NCI-H187 (cell line): Measurements from ENCODE around the gene FASTKD2.
A peak's percentile ranks its signal among the peaks of the same experiment; 100 is the strongest.
"Not testable (repeated sequence)": the region's sequence is repeated elsewhere in the genome, so short reads cannot be mapped to it uniquely, and the experiment has no call there.

ENCODE experiments used
- DNase-seq, 2 experiments: peaks; one replicate each; lab custom pipeline; 2025; lab: John Stamatoyannopoulos, UW

Gene FASTKD2

DNA sequence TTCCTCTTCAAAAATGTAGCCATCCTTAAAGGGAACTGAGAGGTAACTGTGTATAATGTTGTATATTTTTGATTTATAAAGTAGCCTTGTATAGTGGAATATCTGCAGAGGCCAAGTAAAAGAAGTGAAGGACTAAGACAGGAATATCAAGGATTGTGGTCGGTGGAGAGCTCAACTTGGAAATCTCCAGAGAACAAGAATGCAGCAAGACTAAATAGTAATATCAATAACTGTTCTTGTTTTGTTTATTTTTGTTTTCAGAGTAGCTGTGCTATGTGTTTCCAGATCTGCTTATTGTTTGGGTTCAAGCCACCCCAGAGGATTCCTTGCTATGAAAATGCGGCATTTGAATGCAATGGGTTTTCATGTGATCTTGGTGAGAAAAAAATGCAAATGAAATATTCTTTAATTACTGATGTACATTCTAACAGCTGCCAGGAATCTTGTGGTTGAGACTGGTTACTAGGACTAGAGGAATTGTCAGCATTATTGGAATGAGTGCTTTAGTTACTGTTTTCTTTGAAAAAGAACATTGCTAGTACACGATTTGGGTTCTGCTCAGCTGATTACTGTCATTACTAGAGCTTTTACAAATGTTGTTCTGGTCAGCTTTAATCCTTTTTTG is 25.0 kb downstream of the FASTKD2 start:
- DNase-seq: no peak

DNA sequence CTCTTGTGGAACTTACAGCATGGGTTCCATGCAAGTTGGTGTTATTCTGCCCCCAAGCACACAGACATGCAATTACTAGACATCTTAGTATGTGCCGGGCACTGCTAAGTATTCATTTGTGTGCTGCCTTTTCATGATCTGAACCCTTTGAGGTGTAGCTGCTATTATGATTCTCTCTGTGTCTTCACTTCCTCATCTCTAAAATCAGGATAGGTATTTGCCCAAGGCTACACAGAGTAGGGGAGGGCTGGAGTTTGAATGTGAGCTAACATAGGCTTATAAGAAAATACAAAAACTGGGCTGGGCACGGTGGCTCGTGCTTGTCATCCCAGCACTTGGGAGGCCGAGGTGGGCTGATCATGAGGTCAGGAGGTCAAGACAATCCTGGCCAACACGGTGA is 27.2 kb downstream of the FASTKD2 start:
- no peak for DNase-seq

DNA sequence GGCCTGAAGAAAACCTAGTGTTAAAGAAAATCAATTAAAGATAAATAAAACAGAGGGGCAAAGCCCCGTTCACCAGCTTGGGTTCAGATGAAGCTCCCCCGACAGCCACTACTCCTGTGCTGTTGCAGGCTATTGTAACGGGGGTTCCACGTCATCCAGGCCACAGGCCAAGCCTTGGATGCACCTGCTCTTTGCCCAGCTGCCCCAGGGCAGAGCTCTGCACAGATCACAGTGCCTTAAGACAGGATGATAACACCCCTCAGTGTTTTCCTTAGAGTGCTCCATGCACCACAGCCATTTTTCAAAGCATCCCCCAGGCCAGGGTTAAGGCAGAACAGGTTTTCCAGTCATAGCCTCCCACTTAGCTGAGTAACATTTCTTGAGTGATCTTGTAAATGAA is 32.0 kb downstream of the FASTKD2 start:
- no peak for DNase-seq

DNA sequence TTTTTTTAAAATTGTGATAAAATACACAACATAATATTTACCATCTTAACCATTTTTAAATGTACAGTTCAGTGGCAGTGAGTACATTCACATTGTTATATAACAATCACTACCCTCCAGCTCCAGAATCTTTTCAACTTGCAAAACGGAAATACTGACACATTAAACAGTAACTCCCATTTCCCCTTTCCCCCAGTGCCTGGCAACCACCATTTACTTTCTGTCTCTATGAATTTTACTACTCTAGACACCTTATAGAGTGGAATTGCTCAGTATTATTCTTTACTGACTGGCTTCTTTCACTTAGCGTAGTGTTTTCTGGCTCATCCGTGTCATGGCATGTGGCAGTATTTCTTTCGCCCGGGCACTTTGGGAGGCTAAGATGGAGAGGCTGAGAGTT is 32.6 kb downstream of the FASTKD2 start:
- no peak for DNase-seq

DNA sequence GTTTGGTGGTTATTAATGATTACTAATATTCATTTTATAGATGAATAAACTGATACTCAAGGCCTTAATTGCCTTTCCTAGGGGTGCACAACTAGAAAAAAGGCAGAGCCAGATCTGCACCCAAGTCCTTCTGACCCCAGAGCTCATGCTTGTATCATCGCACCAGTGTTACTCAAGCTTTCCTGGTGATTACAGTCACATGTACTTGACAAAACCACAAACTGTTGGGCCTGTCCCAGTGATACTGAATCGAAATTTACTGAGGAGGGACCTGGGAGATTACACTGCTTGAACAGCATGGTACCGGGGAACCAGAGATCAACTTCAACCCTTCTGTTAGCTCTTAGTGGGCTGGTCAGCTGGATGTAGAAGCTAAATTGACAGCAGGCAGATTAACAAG is 33.7 kb downstream of the FASTKD2 start:
- DNase-seq: no peak

DNA sequence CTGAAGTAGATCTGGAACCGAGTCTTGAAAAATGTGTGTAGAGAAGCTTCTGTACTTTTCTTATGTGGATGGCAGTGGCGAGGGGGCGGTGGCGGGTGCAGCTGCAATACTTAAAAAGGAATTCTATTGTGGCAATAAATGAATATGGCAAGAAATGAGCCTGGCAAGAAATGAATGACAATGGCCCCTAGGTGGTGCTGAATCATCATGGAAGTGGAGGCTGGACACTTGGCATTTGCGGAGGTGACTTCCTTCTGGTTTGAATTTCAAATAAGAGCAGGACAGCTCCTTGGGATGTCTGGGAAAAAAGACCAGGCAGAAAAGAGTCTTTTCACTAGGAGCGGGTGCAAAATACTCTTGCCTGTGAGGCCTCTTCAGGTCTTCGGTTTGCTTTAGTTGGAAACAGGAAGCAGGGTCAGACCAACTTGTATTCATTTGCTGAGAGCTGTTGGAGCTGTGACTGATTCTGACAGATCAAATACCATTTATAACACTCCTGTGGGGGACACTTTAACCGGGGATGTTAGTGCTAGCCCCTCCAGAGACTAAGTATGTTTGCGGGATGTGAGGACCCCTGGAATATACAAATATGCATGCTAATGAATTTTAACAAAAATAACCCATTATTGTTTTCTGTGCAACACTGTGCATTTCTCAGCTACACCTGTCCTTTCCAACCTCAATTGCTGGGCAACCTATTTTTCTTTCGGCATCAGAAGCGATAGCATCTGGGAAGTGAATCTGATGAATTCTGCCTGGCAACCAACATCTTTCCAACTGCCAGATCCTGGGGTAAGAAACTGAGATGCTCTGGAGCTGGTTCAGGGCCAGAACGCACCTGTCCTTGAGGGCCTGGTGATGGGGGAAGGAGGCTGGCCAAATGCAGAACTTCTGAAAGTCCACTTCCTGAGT is 35.4 kb downstream of the FASTKD2 start:
- DNase-seq: peak; percentile 8 to 14

DNA sequence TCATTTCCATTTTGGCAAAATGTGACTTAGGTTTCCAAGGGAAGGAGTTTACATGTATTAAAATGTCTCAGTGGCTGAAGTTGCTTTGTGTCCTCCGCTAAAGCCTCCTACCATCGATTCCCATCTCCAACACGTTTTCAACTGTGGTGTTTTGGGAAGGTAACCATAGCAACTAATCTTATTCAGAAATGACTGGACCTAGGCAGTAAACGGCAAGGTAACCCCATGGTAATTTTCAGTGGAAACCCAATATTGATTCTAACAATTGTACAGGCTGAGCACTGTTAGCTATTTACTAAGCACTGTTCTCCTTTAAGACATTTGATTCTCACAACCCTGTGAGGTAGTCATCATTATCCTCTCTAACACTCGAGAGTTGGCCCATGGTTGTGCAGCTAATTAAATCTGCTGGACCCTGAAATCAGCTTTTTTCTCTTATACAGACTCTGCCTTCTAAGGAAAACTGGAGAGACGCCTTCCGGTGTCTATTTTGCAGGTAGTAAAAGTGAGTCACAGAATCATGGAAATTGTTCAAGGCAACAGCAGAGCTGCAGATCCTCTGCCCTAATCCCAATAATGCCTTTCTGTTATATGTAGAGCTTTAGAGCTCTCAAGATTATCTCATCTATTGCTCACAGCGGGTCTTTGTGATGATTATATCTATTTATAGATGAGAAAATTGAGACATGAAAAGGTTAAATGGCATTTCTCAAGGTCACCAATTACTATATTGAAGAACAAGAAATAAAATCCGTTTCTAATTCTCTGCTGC is 36.2 kb downstream of the FASTKD2 start:
- DNase-seq: no peak

DNA sequence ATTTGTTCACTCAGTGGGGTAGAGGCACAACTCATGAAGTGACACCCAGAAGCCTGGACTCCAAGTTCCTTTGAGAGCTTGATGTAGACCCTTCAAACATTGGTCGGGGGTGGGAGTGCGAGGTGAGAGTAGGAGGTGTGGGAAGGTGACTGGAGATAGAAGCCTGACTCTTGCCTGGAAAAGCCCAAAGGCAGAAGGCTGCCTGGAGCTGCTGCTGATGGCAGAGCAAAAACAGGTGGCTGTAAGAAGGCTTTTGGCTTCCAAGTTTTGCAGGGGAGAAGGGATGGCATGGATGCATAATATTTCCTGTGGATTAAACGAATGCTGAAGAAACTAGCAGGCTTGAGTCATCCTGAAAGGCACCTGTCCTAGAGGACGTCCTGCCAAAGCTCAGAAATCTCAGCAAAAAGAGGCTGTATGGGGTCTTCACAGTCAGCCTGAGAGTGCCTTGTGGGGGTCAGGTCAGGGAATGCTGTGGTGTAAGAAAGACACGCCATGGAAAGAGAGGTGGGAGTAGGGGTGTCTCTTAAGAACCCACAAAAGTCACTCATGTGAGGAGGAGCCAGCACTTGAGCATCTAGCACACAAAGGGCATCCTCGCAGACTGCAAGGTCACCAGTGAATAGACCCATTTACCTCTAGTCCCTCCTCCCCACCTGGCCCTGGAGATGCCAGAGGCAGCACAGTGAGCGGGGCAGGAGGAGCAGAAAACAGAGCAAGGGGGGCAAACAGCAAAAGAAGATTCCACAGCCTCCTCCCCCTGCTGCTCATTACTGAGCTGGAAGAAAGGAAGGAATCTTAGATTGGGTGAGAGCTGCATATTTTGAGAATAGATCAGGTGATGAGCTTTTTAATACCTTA is 37.5 kb downstream of the FASTKD2 start:
- DNase-seq: no peak

DNA sequence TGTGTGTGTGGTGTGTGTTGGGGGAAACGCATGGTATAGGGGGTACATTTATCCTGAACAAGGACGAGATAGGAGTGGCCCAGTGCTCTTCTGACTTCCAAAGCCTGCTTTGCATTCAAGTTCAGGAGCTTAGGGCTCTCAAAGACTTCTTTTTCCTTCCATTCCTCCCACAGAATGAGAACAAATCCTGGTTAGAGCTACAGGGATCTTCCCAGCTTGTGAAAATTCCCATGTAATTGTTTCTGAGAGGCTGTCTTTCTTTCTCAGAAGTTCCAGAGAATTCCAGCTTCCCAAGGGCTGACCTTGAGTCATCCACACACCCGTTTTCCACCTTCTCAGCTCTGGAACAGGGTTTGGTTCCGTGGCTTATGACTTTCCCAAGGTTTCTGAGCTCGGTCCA is 38.9 kb downstream of the FASTKD2 start:
- DNase-seq: no peak

DNA sequence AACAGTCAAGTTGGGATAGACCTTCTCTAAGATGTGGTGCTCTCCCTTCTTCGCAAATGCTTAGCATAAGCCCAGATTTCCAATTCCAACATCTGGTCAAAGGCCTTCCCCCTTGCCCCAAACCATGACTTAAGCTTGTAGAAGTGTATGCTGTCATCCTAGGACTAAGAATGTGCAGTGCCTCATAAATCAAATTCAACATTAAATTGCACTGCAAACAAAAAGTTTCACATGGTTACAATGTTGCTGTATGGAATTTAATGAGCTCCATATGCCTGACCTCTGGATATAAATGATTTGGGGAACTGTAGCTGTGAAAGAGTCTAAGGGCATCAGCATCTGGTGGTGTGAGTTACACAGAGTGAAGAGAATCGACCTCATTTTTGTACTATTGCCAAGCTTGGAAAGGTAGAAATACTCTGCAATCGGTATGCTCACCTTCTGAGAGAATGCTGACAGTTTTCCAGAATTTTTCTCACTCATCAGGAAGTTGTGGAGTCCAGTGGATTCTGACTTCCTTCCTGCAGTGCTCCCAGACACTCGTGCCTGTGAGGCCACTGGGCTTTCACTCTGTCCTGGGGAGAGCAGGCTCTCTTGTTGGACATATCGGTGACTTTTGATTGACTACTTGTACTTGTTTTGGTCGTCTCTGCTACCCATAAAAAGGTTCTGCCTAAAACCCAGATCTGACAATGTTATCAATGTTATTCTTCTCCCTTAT is 40.6 kb downstream of the FASTKD2 start:
- DNase-seq: no peak

DNA sequence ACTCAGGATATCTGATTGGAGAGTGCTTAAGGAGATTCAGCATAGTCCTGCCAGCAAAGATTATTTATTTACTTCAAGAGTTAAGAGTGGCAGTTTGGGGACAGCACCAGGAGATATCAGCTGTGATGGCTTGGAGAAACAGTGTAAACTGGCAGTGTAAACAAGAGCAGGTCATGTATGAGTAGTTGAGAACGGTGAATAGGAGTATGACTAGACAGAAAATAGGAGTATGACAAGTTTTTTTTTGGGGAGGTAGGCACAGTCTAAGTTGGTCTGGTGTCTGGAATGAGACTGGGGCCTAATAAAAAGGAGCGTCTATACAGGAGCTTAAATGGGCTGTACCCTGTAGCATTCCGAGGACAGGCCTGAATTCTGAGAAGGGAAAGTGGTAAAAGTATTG is 42.2 kb downstream of the FASTKD2 start:
- not testable (repeated sequence) for DNase-seq

DNA sequence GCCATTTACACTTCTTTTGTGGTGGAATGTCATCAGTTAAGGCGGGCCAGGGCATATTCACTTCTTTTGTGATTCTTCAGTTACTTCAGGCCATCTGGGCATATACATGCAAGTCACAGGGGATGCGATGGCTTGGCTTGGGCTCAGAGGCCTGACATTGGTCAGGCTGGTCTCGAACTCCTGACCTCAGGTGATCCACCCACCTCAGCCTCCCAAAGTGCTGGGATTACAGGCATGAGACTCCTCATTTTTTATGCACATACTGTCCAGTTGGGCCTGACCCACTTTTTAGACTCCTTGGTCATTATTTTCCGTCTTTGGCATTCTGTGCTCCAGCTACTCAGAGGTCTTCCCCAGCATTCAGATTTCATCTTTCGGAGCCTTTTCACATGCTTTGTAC is 47.1 kb downstream of the FASTKD2 start:
- DNase-seq: not testable (repeated sequence)

DNA sequence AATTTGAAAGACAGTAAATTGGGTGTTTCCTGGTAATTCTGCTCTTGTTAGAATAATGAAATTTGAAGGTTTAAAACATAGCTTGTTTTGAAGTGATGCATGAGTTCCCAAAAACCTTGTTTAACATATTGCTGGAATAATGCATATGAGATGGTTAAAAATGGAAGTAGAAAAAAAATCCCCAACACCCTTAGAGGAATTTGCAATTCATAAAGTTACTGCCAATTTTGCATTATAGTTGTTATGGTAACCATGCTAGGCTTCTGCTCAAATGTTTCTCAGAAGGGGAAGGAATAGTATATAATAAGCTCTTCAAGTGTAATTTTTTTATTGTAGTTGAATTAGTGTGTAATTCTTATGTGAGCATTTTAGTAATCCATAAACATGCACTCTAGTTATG is 49.1 kb downstream of the FASTKD2 start:
- DNase-seq: no peak

DNA sequence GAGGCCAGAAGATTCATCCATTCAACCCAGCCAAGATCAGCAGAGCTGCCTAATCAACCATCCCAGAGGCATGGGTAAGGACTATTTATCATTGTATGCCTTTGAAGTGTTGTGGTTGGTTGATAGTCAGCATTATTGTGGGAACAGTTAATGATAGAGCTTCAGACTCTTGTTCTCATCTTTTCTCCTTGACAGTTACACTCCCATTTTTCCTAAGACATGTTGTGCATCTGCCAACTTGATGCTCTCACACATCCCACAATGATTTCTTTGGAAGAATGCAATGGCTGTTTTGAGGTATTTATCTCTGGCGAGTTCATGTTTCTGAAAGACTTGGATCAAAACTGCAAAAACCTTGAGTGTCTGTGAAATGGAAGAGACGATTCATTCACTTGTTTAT is 55.4 kb downstream of the FASTKD2 start:
- no peak for DNase-seq

DNA sequence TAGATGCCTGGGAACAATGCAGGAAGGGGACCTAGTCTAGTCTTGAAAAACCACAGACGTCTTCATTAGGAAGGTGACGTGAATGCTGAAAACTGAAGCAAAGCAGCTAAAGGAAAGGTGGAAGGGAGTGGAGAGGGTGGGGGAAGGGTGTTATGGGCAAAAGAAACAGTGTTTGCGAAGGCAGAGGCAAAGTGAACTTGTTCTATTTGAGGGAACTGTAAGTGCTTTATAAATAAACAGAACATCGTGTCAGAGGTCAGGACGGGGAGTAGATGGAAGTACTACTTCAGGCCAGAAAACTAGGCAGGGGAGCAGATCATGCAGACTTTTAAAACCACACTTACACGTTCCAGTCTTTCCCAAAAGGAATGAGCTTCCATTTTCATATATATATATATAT is 57.8 kb downstream of the FASTKD2 start:
- peak in 1 of 2 experiments; percentile 17 for DNase-seq

DNA sequence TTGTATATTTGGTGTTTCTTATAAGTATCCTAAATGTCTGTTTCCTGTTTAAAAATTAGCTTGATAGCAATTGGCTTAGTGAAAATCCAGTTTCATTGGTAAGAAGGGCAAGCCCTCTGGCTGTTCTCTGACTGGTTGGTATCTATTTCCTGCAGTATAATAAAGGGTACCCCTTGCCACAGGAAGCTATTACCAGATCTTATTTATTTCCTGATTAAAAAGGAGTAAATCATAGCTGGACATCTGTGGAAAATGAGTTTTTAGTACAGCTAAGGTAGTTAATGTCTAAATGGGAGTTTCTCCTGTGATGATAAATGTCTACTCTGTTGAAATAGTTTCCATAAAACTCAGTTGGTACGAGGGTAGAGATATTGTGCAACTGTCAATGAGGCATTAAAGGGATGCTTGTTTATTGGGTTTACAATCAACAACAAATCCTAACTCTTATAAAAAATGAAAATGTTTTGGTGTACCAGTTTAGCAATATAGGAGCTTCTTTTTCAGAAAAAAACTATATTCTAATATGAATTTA is 58.7 kb downstream of the FASTKD2 start:
- no peak for DNase-seq

DNA sequence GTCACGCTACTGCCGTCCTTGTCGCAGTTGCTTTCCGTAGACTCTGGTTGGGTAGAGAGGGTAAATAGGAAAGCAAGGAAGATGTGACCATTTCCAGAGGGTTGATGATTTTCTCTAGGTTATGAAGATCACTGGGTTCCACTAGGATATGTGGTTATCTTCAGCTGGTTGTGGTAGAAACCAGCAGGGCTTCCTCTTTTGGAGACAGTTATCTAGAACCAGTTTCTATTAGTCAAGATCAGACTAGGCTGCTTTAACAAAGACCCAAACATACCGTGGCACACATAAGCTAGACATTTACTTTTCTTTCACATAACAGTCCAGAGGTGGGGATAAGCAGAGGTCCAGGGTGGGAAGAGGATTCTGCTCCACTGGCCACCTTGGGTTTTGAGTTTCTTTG is 59.6 kb downstream of the FASTKD2 start:
- no peak for DNase-seq

DNA sequence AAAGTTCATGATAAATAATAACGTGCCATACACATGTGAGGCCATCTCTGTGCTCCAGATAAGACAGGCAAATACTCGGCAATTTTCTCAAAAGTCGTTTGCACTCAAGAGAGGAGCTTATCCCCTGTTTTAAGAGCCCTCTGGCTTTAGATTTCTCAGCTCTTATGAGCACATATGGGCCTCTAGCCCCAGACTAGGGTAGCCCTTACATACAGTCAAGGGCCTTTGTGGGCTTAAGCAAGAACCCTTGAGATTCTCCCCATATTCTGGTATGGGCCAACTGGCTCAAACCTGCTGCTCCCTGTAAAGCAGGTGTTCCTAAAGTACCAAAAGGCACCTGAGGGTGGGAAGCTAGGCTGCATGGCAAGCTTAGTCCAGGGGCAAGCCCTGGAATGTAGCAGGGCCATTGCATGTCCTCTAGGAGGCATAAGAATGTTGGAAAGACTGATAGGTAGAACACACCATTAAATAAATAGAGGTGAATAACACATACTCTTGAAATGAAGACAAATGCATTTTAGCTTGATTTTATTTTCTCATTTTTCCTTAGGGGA is 66.1 kb downstream of the FASTKD2 start:
- DNase-seq: peak; percentile 6 to 52

DNA sequence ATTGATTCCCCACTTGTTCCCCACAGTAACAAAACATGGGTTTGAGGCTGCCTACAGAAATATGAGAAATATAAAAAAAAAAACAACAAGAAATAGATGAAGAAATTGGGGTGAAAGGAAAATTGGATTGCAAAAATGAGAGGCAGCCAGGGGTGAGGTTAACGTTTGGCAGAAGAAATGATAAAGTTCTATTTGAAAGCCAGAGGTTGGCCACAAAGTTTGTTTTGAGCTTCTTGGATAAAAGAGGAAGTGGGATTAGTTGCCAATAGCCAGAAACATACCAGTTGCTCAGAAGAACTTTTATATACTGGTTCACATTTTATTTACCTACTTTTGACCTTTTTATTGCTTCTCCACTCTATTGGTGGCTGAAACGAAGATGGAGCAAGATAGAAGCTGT is 67.5 kb downstream of the FASTKD2 start:
- no peak for DNase-seq

DNA sequence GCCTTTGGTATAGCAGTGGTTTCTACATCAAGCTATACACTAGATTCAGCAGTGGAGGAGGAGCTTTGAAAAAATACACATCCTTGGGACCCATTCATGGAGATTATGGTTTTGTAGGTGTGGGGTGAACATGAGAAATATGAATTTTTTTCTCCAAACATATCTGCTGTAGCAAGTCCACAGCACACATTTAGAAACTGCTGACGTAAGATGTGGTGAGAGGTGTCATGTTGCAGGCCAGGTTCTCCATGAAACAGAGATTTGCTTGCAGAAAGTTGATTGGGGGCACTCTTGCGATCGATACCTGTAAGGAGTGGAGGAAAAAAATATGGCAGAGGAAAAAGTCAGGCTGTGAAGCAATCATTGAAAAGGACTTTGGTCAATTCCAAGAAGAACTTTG is 67.9 kb downstream of the FASTKD2 start:
- no peak for DNase-seq

DNA sequence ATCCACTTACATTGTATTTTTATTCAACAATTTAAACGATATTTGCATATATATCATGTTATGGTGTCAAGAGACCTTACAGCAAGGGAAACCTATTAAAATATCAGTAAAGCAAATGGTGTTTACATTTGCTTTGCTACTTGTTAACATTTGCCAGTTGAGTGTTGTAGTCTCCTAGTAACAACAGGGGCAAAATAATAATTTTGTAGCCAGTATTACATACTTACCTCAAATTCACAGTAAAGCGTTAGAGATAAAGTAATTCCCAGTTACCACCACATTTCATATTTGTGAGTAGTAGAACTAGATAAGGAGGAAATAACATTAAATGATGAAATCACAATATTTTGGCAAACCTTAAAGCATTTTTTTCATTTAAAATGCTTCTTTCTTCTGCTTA is 71.3 kb downstream of the FASTKD2 start:
- DNase-seq: no peak
